Subcutaneous abdominal adipose tissue (tissue), 5 donors: ENCODE results near the gene ZNF267.
"Not testable (repeated sequence)": the region's sequence is repeated elsewhere in the genome, so short reads cannot be mapped to it uniquely, and the experiment has no call there.

Experiments
- H3K27ac ChIP-seq: one replicate; pipeline ENCODE4 v1.7.0; 2013; ENCODE audit warnings: low read depth, mild to moderate bottlenecking, inconsistent platforms, low read length, moderate library complexity
- H3K27me3 ChIP-seq, 5 donors: one replicate each; pipeline ENCODE4 v1.7.0; 2013; ENCODE audit warnings: low read length in 5 of 5, inconsistent platforms in 1 of 5; ENCODE audit not compliant: control insufficient read depth in 5 of 5, insufficient read depth in 4 of 5
- H3K36me3 ChIP-seq, 5 donors: one replicate each; pipeline ENCODE4 v1.7.0; 2013; ENCODE audit warnings: low read length in 5 of 5; ENCODE audit not compliant: control insufficient read depth in 5 of 5, insufficient read depth in 5 of 5
- H3K4me1 ChIP-seq, 5 donors: one replicate each; pipeline ENCODE4 v1.7.0; 2013; ENCODE audit warnings: low read length in 5 of 5, mild to moderate bottlenecking in 3 of 5, moderate library complexity in 1 of 5; ENCODE audit not compliant: control insufficient read depth in 5 of 5, insufficient read depth in 5 of 5
- H3K4me3 ChIP-seq, 5 donors: one replicate each; pipeline ENCODE4 v1.7.0; 2013; ENCODE audit warnings: low read length in 5 of 5, low read depth in 1 of 5
- H3K9ac ChIP-seq, 5 donors: one replicate each; pipeline ENCODE4 v1.7.0; 2013; ENCODE audit warnings: low read length in 5 of 5, mild to moderate bottlenecking in 4 of 5, moderate library complexity in 3 of 5
- H3K9me3 ChIP-seq, 5 donors: one replicate each; pipeline ENCODE4 v1.7.0; 2013; ENCODE audit warnings: low read length in 5 of 5; ENCODE audit not compliant: control insufficient read depth in 5 of 5
- donor health status: healthy.
- donor health status: healthy.
- donor health status: healthy.
- donor health status: healthy.
- donor health status: healthy.

The ZNF267 gene

GRCh38 chr16:31913668-31914067, 40.1 kb downstream of the ZNF267 start:
- H3K9me3 ChIP-seq: peaks cover 67 to 95% (median 84%) of the 10 kb centered on the region in 5 donors

GRCh38 chr16:31916056-31916488, 42.5 kb downstream of the ZNF267 start:
- Histone ChIP-seq H3K4me1 (no peaks in the 10 kb centered on the region), H3K9ac (no peak overlapping the region), H3K9me3 (peaks cover 76 to 98% (median 96%) of the 10 kb centered on the region in 5 donors), H3K27ac (no peak overlapping the region), H3K27me3 (no peaks in the 10 kb centered on the region), H3K36me3 (peaks cover 33 to 53% (median 37%) of the 10 kb centered on the region in 5 donors), H3K4me3 (peak overlapping the region; percentile 35 to 57 (median 46))

More at GRCh38 chr16:31913668-31914067, 40.1 kb downstream of the ZNF267 start:
- H3K9ac ChIP-seq: no peak overlapping the region
- peaks cover 33 to 58% (median 37%) of the 10 kb centered on the region in 5 donors for H3K36me3 ChIP-seq
- peak overlapping the region; percentile 34 to 57 (median 50) for H3K4me3 ChIP-seq
- H3K27ac ChIP-seq: no peak overlapping the region
- no peaks in the 10 kb centered on the region for H3K27me3 ChIP-seq
- H3K4me1 ChIP-seq: no peaks in the 10 kb centered on the region

- H3K9me3 ChIP-seq: peaks cover 52 to 91% (median 84%) of the 10 kb centered on the region in 5 donors
- no peak overlapping the region for H3K27ac ChIP-seq
- no peak overlapping the region for H3K9ac ChIP-seq
- no peaks in the 10 kb centered on the region for H3K27me3 ChIP-seq
- peaks cover 10 to 27% (median 15%) of the 10 kb centered on the region in 5 donors for H3K36me3 ChIP-seq
- H3K4me3 ChIP-seq: peak overlapping the region in 3 of 5 donors; percentile 44 to 57 (median 53)
- no peaks in the 10 kb centered on the region for H3K4me1 ChIP-seq
Measured at GRCh38 chr16:31920373-31920772, 46.8 kb downstream of the ZNF267 start.

- H3K4me1 ChIP-seq, H3K9ac ChIP-seq, H3K36me3 ChIP-seq, H3K27ac ChIP-seq, H3K9me3 ChIP-seq, H3K27me3 ChIP-seq, H3K4me3 ChIP-seq: not testable (repeated sequence)
Measured at GRCh38 chr16:31951806-31952205, 78.2 kb downstream of the ZNF267 start.

GRCh38 chr16:31952206-31952605, 78.6 kb downstream of the ZNF267 start:
- not testable (repeated sequence) for H3K9me3 ChIP-seq, H3K36me3 ChIP-seq, H3K4me3 ChIP-seq, H3K27ac ChIP-seq, H3K9ac ChIP-seq, H3K27me3 ChIP-seq, H3K4me1 ChIP-seq

- H3K4me1 ChIP-seq, H3K27ac ChIP-seq, H3K27me3 ChIP-seq, H3K36me3 ChIP-seq, H3K4me3 ChIP-seq, H3K9me3 ChIP-seq, H3K9ac ChIP-seq: not testable (repeated sequence)
Measured at GRCh38 chr16:31956221-31956620, 82.6 kb downstream of the ZNF267 start.

- not testable (repeated sequence) for H3K9ac ChIP-seq, H3K4me1 ChIP-seq, H3K27me3 ChIP-seq, H3K36me3 ChIP-seq, H3K4me3 ChIP-seq, H3K9me3 ChIP-seq, H3K27ac ChIP-seq
Measured at GRCh38 chr16:31960186-31960910, 86.7 kb downstream of the ZNF267 start.
